H9 (cell line): ENCODE data around the gene HYAL3. TPM values are rescaled to one million over a fixed set of nuclear protein-coding genes. Genes with fewer than 3 reads are reported as not detected.

ENCODE experiments used
- DNase-seq: peaks from one replicate; pipeline ENCODE4 v3.0.0-alpha.2; 2017
- H2AFZ ChIP-seq: one replicate; pipeline ENCODE4 v1.6.1; 2013; ENCODE audit warnings: mild to moderate bottlenecking, low read length, control low read depth, moderate library complexity
- H2AK5ac ChIP-seq: 2 replicates; pipeline ENCODE4 v1.6.1; 2013; ENCODE audit warnings: low read length, control low read depth, mixed read lengths; ENCODE audit not compliant: insufficient read length
- H2BK120ac ChIP-seq: one replicate; pipeline ENCODE4 v1.6.1; 2013; ENCODE audit warnings: low read depth, mild to moderate bottlenecking, low read length, control low read depth, inconsistent platforms; ENCODE audit not compliant: poor library complexity, severe bottlenecking
- H2BK12ac ChIP-seq: 2 replicates; pipeline ENCODE4 v1.6.1; 2013; ENCODE audit warnings: low read length, control low read depth, mixed read lengths, low read depth; ENCODE audit not compliant: insufficient read length
- H2BK15ac ChIP-seq: 2 replicates; pipeline ENCODE4 v1.6.1; 2013; ENCODE audit warnings: low read depth, low read length, control low read depth
- H2BK20ac ChIP-seq: one replicate; pipeline ENCODE4 v1.6.1; 2013; ENCODE audit warnings: low read depth, mild to moderate bottlenecking, low read length, control low read depth, inconsistent platforms; ENCODE audit not compliant: poor library complexity, severe bottlenecking
- H2BK5ac ChIP-seq: 2 replicates; pipeline ENCODE4 v1.6.1; 2013; ENCODE audit warnings: low read length, control low read depth, mixed read lengths; ENCODE audit not compliant: insufficient read length
- H3K14ac ChIP-seq: 2 replicates; pipeline ENCODE4 v1.6.1; 2013; ENCODE audit warnings: low read length, control low read depth; ENCODE audit not compliant: insufficient read depth
- H3K18ac ChIP-seq: 2 replicates; pipeline ENCODE4 v1.6.1; 2013; ENCODE audit warnings: low read depth, mild to moderate bottlenecking, mixed read lengths, low read length, control low read depth; ENCODE audit not compliant: insufficient read length
- H3K23ac ChIP-seq: 2 replicates; pipeline ENCODE4 v1.6.1; 2013; ENCODE audit warnings: low read length, control low read depth, mixed read lengths, low read depth; ENCODE audit not compliant: insufficient read length
- H3K23me2 ChIP-seq: 2 replicates; pipeline ENCODE4 v1.6.1; 2013; ENCODE audit warnings: low read depth, mild to moderate bottlenecking, mixed read lengths, low read length, control low read depth; ENCODE audit not compliant: insufficient read length, poor library complexity, severe bottlenecking
- H3K27ac ChIP-seq: 2 replicates; pipeline ENCODE4 v1.5.1; 2013; ENCODE audit warnings: low read length, control low read depth, mixed read lengths, low read depth; ENCODE audit not compliant: insufficient read length
- H3K27me3 ChIP-seq: 2 replicates; pipeline ENCODE4 v1.6.1; 2013; ENCODE audit warnings: low read length, control low read depth, inconsistent platforms; ENCODE audit not compliant: insufficient read depth
- H3K4ac ChIP-seq: 2 replicates; pipeline ENCODE4 v1.6.1; 2013; ENCODE audit warnings: low read depth, mild to moderate bottlenecking, control low read depth, inconsistent platforms, low read length, moderate library complexity
- H3K4me1 ChIP-seq: 2 replicates; pipeline ENCODE4 v1.6.1; 2013; ENCODE audit warnings: low read length, control low read depth, inconsistent platforms; ENCODE audit not compliant: insufficient read depth
- H3K4me2 ChIP-seq: 2 replicates; pipeline ENCODE4 v1.6.1; 2013; ENCODE audit warnings: low read length, control low read depth, mixed read lengths; ENCODE audit not compliant: insufficient read length, insufficient read depth
- H3K56ac ChIP-seq: 2 replicates; pipeline ENCODE4 v1.6.1; 2013; ENCODE audit warnings: low read depth, mild to moderate bottlenecking, mixed read lengths, low read length, control low read depth; ENCODE audit not compliant: insufficient read length
- H3K79me1 ChIP-seq: 2 replicates; pipeline ENCODE4 v1.6.1; 2013; ENCODE audit warnings: low read depth, mild to moderate bottlenecking, moderate library complexity, low read length, control low read depth, inconsistent platforms; ENCODE audit not compliant: insufficient read depth, poor library complexity, severe bottlenecking
- H3K79me2 ChIP-seq: 2 replicates; pipeline ENCODE4 v1.6.1; 2013; ENCODE audit warnings: low read length, control low read depth, inconsistent platforms; ENCODE audit not compliant: insufficient read depth
- H3K9ac ChIP-seq: 2 replicates; pipeline ENCODE4 v1.6.1; 2013; ENCODE audit warnings: low read length, control low read depth, mixed read lengths; ENCODE audit not compliant: insufficient read length; ENCODE audit errors: extremely low read depth
- H3K9me3 ChIP-seq: one replicate; pipeline ENCODE4 v1.6.1; 2013; ENCODE audit warnings: low read depth, low read length, inconsistent platforms; ENCODE audit not compliant: control insufficient read depth
- H3T11ph ChIP-seq: one replicate; pipeline ENCODE4 v1.6.1; 2013; ENCODE audit warnings: mild to moderate bottlenecking, low read length, control low read depth, inconsistent platforms
- H4K20me1 ChIP-seq: one replicate; pipeline ENCODE4 v1.6.1; 2013; ENCODE audit not compliant: control insufficient read depth, insufficient read length, insufficient read depth
- H4K5ac ChIP-seq: 2 replicates; pipeline ENCODE4 v1.6.1; 2013; ENCODE audit warnings: low read depth, mild to moderate bottlenecking, mixed read lengths, low read length, control low read depth; ENCODE audit not compliant: insufficient read length
- H4K8ac ChIP-seq: replicated peaks from 2 replicates; pipeline ENCODE4 v1.6.1; 2013; ENCODE audit warnings: low read length, control low read depth, mixed read lengths, low read depth; ENCODE audit not compliant: insufficient read length
- H4K91ac ChIP-seq: 2 replicates; pipeline ENCODE4 v1.6.1; 2013; ENCODE audit warnings: low read depth, mild to moderate bottlenecking, moderate library complexity, mixed read lengths, low read length, control low read depth; ENCODE audit not compliant: insufficient read length
- H3K27ac Mint-ChIP-seq, 3 experiments: 2 replicates in 2 of 3; 3 replicates in 1 of 3; pipeline ENCODE4 v1.8.0; 2020 to 2021; ENCODE audit warnings: mixed read lengths in 3 of 3, mild to moderate bottlenecking in 1 of 3, moderate library complexity in 1 of 3
- H3K27me3 Mint-ChIP-seq: 2 replicates; pipeline ENCODE4 v1.8.0; 2021; ENCODE audit warnings: low read depth, mild to moderate bottlenecking, moderate library complexity, mixed read lengths
- H3K36me3 Mint-ChIP-seq, 3 experiments: 2 replicates in 2 of 3; 3 replicates in 1 of 3; pipeline ENCODE4 v1.8.0; 2020 to 2021; ENCODE audit warnings: low read depth in 3 of 3, mixed read lengths in 3 of 3; ENCODE audit not compliant: insufficient read depth in 1 of 3
- H3K4me1 Mint-ChIP-seq, 2 experiments: 2 replicates each; pipeline ENCODE4 v1.8.0; 2020; ENCODE audit warnings: mixed read lengths in 2 of 2
- H3K4me3 Mint-ChIP-seq, 2 experiments: 2 replicates in 1 of 2; 3 replicates in 1 of 2; pipeline ENCODE4 v1.8.0; 2020 to 2021; ENCODE audit warnings: mild to moderate bottlenecking in 2 of 2, mixed read lengths in 2 of 2, moderate library complexity in 1 of 2
- H3K9me3 Mint-ChIP-seq, 2 experiments: 2 replicates in 1 of 2; 3 replicates in 1 of 2; pipeline ENCODE4 v1.8.0; 2020; ENCODE audit warnings: mild to moderate bottlenecking in 2 of 2, mixed read lengths in 2 of 2, moderate library complexity in 1 of 2
- CTCF ChIP-seq: fragments of 200-600 bp; sonication (generic); conservative IDR thresholded peaks from 3 replicates; pipeline ENCODE4 v1.8.0; 2021; ENCODE audit warnings: antibody characterized with exemption, mild to moderate bottlenecking
- WGBS: extraction: QIAGEN DNeasy Blood & Tissue Kit; methylation state at CpG from one replicate; pipeline ENCODE4 v1.1.7; 2013; ENCODE audit warnings: missing lambda C conversion rate, low lambda C conversion rate, mixed read lengths; ENCODE audit not compliant: insufficient read length; ENCODE audit errors: extremely low coverage; 5-methylcytosine and 5-hydroxymethylcytosine counted together
- total RNA-seq: library from RNA; stranded (reverse); gene quantifications from 2 replicates; pipeline ENCODE4 v1.2.1, GENCODE V29; 2021

Gene HYAL3
- total RNA-seq, 1 experiment from 2014 or later: 3.1 TPM

- H3K27me3 Mint-ChIP-seq: no peaks in the 10 kb centered on the region; the same call in 1 of the 2 replicates
These were observed 25.9 kb upstream of the HYAL3 start for GRCh38 chr3:50325113-50325480.

More at GRCh38 chr3:50325113-50325480, 25.9 kb upstream of the HYAL3 start:
- H3K79me1 ChIP-seq: peaks cover 6% of the 10 kb centered on the region
- Mint-ChIP-seq H3K27ac (no peak overlapping the region), H3K4me3 (no peak overlapping the region), H3K4me1 (peaks cover 20 to 36% of the 10 kb centered on the region in 2 experiments), H3K36me3 (peaks cover 16 to 34% (median 19%) of the 10 kb centered on the region in 3 experiments), H3K9me3 (no peaks in the 10 kb centered on the region)
- no peak overlapping the region for H2BK15ac ChIP-seq
- H3K4ac ChIP-seq: no peak overlapping the region
- H2BK20ac ChIP-seq: no peak overlapping the region
- no peak overlapping the region for H2BK120ac ChIP-seq
- DNase-seq: no peak
- H3K56ac ChIP-seq: no peak overlapping the region
- H2AK5ac ChIP-seq: no peak overlapping the region
- no peak overlapping the region for H3T11ph ChIP-seq
- no peak overlapping the region for H3K23ac ChIP-seq
- H2AFZ ChIP-seq: no peak overlapping the region
- no peak overlapping the region for H2BK5ac ChIP-seq
- no peaks in the 10 kb centered on the region for H3K27me3 ChIP-seq
- WGBS: no CpG with 5 or more reads among the region's 2 CpGs
- no peak overlapping the region for H4K8ac ChIP-seq
- H4K91ac ChIP-seq: no peak overlapping the region
- no peak overlapping the region for H3K4me2 ChIP-seq
- peaks cover 6% of the 10 kb centered on the region; the same call in 1 of the 2 replicates for H3K4me1 ChIP-seq
- H3K23me2 ChIP-seq: peaks cover 24% of the 10 kb centered on the region
- no peak overlapping the region for H2BK12ac ChIP-seq
- no peak overlapping the region for H3K9ac ChIP-seq
- H4K5ac ChIP-seq: no peak overlapping the region
- TF ChIP-seq CTCF: no peak
- no peaks in the 10 kb centered on the region for H3K9me3 ChIP-seq
- H3K27ac ChIP-seq: no peak overlapping the region
- H3K79me2 ChIP-seq: peaks cover 8% of the 10 kb centered on the region; the same call in 1 of the 2 replicates
- H3K18ac ChIP-seq: no peak overlapping the region
- no peak overlapping the region for H3K14ac ChIP-seq
- H4K20me1 ChIP-seq: no peaks in the 10 kb centered on the region
